ENCODE data around the gene DARS1.

DNA sequence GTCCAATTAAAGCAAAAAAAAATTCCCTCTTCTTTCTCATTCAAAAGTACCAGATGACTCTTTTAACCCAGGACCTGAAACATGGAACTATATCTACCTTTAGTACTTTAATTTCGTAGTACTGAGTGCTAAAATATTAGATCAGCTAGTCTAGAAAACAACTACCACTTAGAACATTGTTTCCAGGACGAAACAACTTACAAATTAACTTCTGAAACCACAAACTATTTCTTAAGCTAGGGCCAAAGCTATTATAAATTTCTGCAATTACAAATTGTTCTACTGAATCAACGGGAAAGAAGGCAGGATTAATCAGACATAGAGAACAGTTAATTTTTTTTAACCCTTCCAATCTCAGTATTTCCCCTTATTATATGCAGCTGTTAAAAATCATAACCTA lies 39.9 kb downstream of the DARS1 start:
- TF ChIP-seq POLR2A (IDR thresholded peaks at IDR 0.05; ENCODE audit: low read depth, low read length) (no peak), TAF1 (IDR thresholded peaks at IDR 0.05; ENCODE audit: borderline replicate concordance, low read depth, low read length) (no peak), POLR2AphosphoS5 (IDR thresholded peaks at IDR 0.05; ENCODE audit: low read depth, low read length) (no peak)
